Endothelial cell of umbilical vein (primary cell): ENCODE data around the gene ARG2. TPM values are rescaled to one million over a fixed set of nuclear protein-coding genes. Genes with fewer than 3 reads are reported as not detected.

Experiments used
- BruUV-seq: library from RNA; stranded (reverse); fragments of 400-500 nt; replicated peaks from 2 replicates; lab custom pipeline; 2021; lab: Mats Ljungman, UMichigan
- CTCF ChIA-PET: fragments of 300-600, 350-600 bp; sonication (Branson Sonifier 250); formaldehyde crosslinking; loops from one replicate; lab custom pipeline; 2021; ENCODE audit warnings: antibody characterized with exemption, inconsistent platforms; lab: Charles Lee
- POLR2A ChIA-PET: fragments of 300-600, 350-600 bp; sonication (Branson Sonifier 250); formaldehyde crosslinking; loops from one replicate; lab custom pipeline; 2021; ENCODE audit warnings: antibody characterized with exemption, inconsistent platforms; lab: Charles Lee
- DNase-seq: peaks from one replicate; pipeline ENCODE4 v3.0.0-alpha.2; 2011; ENCODE audit warnings: low read depth, low spot score
- FAIRE-seq: peaks from 2 replicates; lab custom pipeline; 2011; peaks lifted over from hg19 to GRCh38; lab: Jason Lieb, UNC
- H2AFZ ChIP-seq: 2 replicates; pipeline ENCODE4 v1.6.0; 2012; ENCODE audit warnings: low read depth, low read length, control low read depth, inconsistent platforms
- H3K27ac ChIP-seq: 2 replicates; pipeline ENCODE4 v1.5.1; 2011; ENCODE audit warnings: low read depth, mild to moderate bottlenecking, control low read depth, low read length, moderate library complexity; ENCODE audit not compliant: insufficient read depth
- H3K27me3 ChIP-seq, 2 experiments: 2 replicates each; pipeline versions ENCODE4 v1.6.0 to v1.6.1; 2011; ENCODE audit warnings: low read length in 2 of 2, mixed read lengths in 1 of 2; ENCODE audit not compliant: control insufficient read depth in 2 of 2, insufficient read depth in 2 of 2
- H3K36me3 ChIP-seq, 2 experiments: 2 replicates in 1 of 2; 3 replicates in 1 of 2; pipeline ENCODE4 v1.5.1; 2011; ENCODE audit warnings: low read length in 2 of 2, mild to moderate bottlenecking in 1 of 2, moderate library complexity in 1 of 2; ENCODE audit not compliant: control insufficient read depth in 2 of 2, insufficient read depth in 2 of 2; ENCODE audit errors: extremely low read depth in 1 of 2
- H3K4me1 ChIP-seq: 3 replicates; pipeline ENCODE4 v1.5.1; 2011; ENCODE audit warnings: mild to moderate bottlenecking, low read length; ENCODE audit not compliant: control insufficient read depth, insufficient read depth; ENCODE audit errors: extremely low read depth
- H3K4me2 ChIP-seq: 2 replicates; pipeline ENCODE4 v1.6.1; 2011; ENCODE audit warnings: low read length, control low read depth, mixed read lengths; ENCODE audit not compliant: insufficient read depth
- H3K4me3 ChIP-seq, 3 experiments: fragments of 200-600 bp in 1 of 3; sonication (generic), shearing (Covaris generic) in 1 of 3; replicated peaks in 1 of 3; 2 replicates each; pipeline ENCODE4 v1.5.1; 2011 to 2016; ENCODE audit warnings: control low read depth in 3 of 3, low read length in 3 of 3, mild to moderate bottlenecking in 2 of 3, inconsistent platforms in 1 of 3, low read depth in 1 of 3, moderate library complexity in 1 of 3; ENCODE audit not compliant: insufficient read depth in 1 of 3
- H3K79me2 ChIP-seq: 2 replicates; pipeline ENCODE4 v1.6.0; 2012; ENCODE audit warnings: low read length, inconsistent platforms; ENCODE audit not compliant: control insufficient read depth, insufficient read depth
- H3K9ac ChIP-seq: replicated peaks from 2 replicates; pipeline ENCODE3; 2011; ENCODE audit warnings: low read length, control low read depth; ENCODE audit not compliant: insufficient read depth; ENCODE audit errors: extremely low read depth
- H3K9me1 ChIP-seq: replicated peaks from 3 replicates; pipeline ENCODE4 v1.6.0; 2011; ENCODE audit warnings: mild to moderate bottlenecking, low read length; ENCODE audit not compliant: control insufficient read depth, insufficient read depth; ENCODE audit errors: extremely low read depth
- H3K9me3 ChIP-seq: replicated peaks from 2 replicates; pipeline ENCODE4 v1.5.1; 2012; ENCODE audit warnings: low read length, inconsistent platforms; ENCODE audit not compliant: control insufficient read depth, insufficient read depth
- H4K20me1 ChIP-seq: replicated peaks from 2 replicates; pipeline ENCODE3; 2011; ENCODE audit warnings: mild to moderate bottlenecking, low read length; ENCODE audit not compliant: control insufficient read depth, insufficient read depth; ENCODE audit errors: extremely low read depth
- CTCF ChIP-seq, 2 donors: IDR thresholded peaks; 1 replicate in 1 of 2; 2 replicates in 1 of 2; pipeline ENCODE4 v1.5.1; 2011; ENCODE audit warnings: low read length in 2 of 2, mild to moderate bottlenecking in 2 of 2, moderate library complexity in 2 of 2, control low read depth in 1 of 2, inconsistent platforms in 1 of 2, low read depth in 1 of 2; ENCODE audit not compliant: insufficient read depth in 1 of 2; ENCODE audit errors: extremely low read depth in 1 of 2
- EZH2 ChIP-seq: IDR thresholded peaks from 2 replicates; pipeline ENCODE4 v1.6.1; 2012; ENCODE audit warnings: borderline replicate concordance, low read depth, mild to moderate bottlenecking, moderate library complexity, low read length, inconsistent platforms; ENCODE audit not compliant: severe bottlenecking
- FOS ChIP-seq: IDR thresholded peaks from 2 replicates; pipeline ENCODE4 v1.6.1; 2011; ENCODE audit warnings: mild to moderate bottlenecking, low read length, moderate library complexity, borderline replicate concordance; ENCODE audit not compliant: insufficient read depth
- GATA2 ChIP-seq: IDR thresholded peaks from 2 replicates; pipeline ENCODE4 v1.7.0; 2011; ENCODE audit warnings: low read depth, mild to moderate bottlenecking, moderate library complexity, mixed read lengths, low read length; ENCODE audit not compliant: insufficient read length, insufficient read depth
- JUN ChIP-seq: IDR thresholded peaks from 2 replicates; pipeline ENCODE4 v1.6.1; 2011; ENCODE audit warnings: borderline replicate concordance, low read depth; ENCODE audit not compliant: insufficient read length, insufficient read depth
- MAX ChIP-seq: IDR thresholded peaks from 2 replicates; pipeline ENCODE4 v1.6.1; 2011; ENCODE audit not compliant: insufficient read depth, insufficient read length
- MYC ChIP-seq: IDR thresholded peaks from one replicate; pipeline ENCODE4 v1.6.1; 2011; ENCODE audit warnings: mild to moderate bottlenecking, low read depth, low read length
- POLR2A ChIP-seq: IDR thresholded peaks from 2 replicates; pipeline ENCODE4 v1.6.1; 2012; ENCODE audit warnings: low read depth, mild to moderate bottlenecking, control low read depth, low read length
- POLR2AphosphoS5 ChIP-seq: IDR thresholded peaks from 2 replicates; pipeline ENCODE4 v1.6.1; 2012; ENCODE audit warnings: low read depth, mild to moderate bottlenecking, control low read depth, low read length, moderate library complexity; ENCODE audit not compliant: insufficient read depth
- dilution Hi-C: fragments of 300-500 bp; cut with MboI; formaldehyde crosslinking; loops from one replicate; pipeline ENCODE4 v1.15.0; 2019; ENCODE audit warnings: low sequenced_read_pairs; ENCODE audit not compliant: extremely low pct_ligation_motif_present
- intact Hi-C: fragments of 100-400 bp; cut with micrococcal nuclease; formaldehyde crosslinking; loops from one replicate; pipeline ENCODE4 v1.10.0; 2022
- polyA plus RNA-seq, 4 experiments: library from polyadenylated mRNA; depleted of rRNA in 3 of 4; stranded (reverse) in 3 of 4; unstranded in 1 of 4; fragments of >200 nt; gene quantifications; 2 replicates each; pipeline versions ENCODE4 v1.2.1 to v1.2.3, GENCODE V29; 2011 to 2012; ENCODE audit warnings: missing spikeins in 1 of 4
- total RNA-seq: library from RNA; stranded (reverse); gene quantifications from 2 replicates; pipeline ENCODE4 v1.2.3, GENCODE V29; 2021

The ARG2 gene
- total and polyA plus RNA-seq, 2 donors (not counting 3 experiments of a cell fraction or from before 2014, with no cell fraction given), result 16.6 to 22.5 TPM

- peaks cover 0 to 1% of the 10 kb centered on the region in 2 experiments for H3K36me3 ChIP-seq
- DNase-seq (no peak), FAIRE-seq (no peak)
- no peak overlapping the region for H3K9ac ChIP-seq
- intact Hi-C loops (loop anchor here (1.0 kb wide), 3 partner anchors 34 to 119 kb away; partner anchors contain the start of gene ARG2), dilution Hi-C loops (no loop called here)
- H3K27ac ChIP-seq, result no peak overlapping the region
- TF ChIP-seq FOS, result no peak
- no peak for TF ChIP-seq POLR2A
- no peak for TF ChIP-seq CTCF (IDR thresholded peaks at IDR 0.05; ENCODE audit: extremely low read depth in 1 of 2, insufficient read depth in 1 of 2, low read depth in 1 of 2, low read length in 2 of 2)
- no peak for TF ChIP-seq GATA2
- TF ChIP-seq MAX, result no peak
- no peak for TF ChIP-seq MYC
- TF ChIP-seq EZH2, result no peak
- no peak for TF ChIP-seq JUN
- TF ChIP-seq POLR2AphosphoS5, result no peak
- H3K4me3 ChIP-seq, result no peak overlapping the region
- H3K4me1 ChIP-seq, result no peaks in the 10 kb centered on the region
- no peaks in the 10 kb centered on the region for H3K9me3 ChIP-seq
- no peak overlapping the region for H3K4me2 ChIP-seq
- H3K27me3 ChIP-seq, result peaks cover 0 to 2% of the 10 kb centered on the region in 2 experiments
- no peaks in the 10 kb centered on the region for H3K79me2 ChIP-seq
- BruUV-seq, result no TSS peak
- ChIA-PET CTCF (interaction anchor here (0.6 to 13.7 kb wide), 15 partner anchors 14 to 158 kb away, joined by 3 to 394 read pairs (median 7); partner anchors contain the start of genes PIGH, RDH11 and RDH12), POLR2A (no interaction called here)
- H3K9me1 ChIP-seq, result no peaks in the 10 kb centered on the region
- no peaks in the 10 kb centered on the region for H4K20me1 ChIP-seq
- no peak overlapping the region for H2AFZ ChIP-seq
Measured at GRCh38 chr14:67584978-67585377, 34.7 kb upstream of the ARG2 start.
